HG02763 (cell line): Measurements from ENCODE around the gene HMGA1.

Experiments
- ATAC-seq: cut with Tn5 transposase; IDR thresholded peaks from one replicate; pipeline ENCODE4 v1.9.1; 2021; ENCODE audit warnings: mild to moderate bottlenecking, moderate library complexity; ENCODE audit not compliant: unreplicated experiment

HMGA1 gene

DNA sequence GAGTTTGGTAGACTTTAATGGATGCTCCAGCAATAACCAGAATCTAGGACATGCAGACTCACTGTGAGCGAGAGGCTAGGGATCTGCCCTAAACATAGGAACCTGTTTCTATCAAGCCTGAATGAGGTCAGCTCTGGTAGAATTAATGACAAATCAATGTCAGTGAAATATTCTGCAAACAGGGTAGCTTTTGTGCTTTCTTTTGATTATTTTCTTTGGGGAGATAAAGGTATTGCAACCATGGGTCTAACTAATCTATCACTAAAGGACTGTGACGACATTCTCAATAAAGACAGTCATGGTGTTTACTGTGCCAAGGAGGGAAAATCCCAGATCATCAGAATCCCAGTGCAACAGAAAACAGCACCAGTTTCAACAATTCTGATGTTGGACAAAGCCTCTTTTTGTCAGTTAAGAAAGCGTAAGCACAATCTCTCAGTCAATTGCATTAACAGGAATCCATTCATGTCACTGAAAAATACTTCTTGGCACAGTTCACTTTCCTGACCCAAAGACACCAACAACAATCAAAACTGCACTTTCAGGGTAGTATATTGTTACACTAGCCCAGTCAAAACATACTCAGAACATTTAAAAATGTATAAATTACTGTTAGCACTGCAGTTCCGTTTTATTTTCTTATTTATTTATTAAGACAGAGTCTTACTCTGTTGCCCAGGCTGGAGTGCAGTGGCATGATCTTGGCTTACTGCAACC is 48.9 kb downstream of the HMGA1 start:
- ATAC-seq: no peak

GRCh38 chr6:34288581-34288980 is 51.9 kb downstream of the HMGA1 start:
- no peak for ATAC-seq

DNA sequence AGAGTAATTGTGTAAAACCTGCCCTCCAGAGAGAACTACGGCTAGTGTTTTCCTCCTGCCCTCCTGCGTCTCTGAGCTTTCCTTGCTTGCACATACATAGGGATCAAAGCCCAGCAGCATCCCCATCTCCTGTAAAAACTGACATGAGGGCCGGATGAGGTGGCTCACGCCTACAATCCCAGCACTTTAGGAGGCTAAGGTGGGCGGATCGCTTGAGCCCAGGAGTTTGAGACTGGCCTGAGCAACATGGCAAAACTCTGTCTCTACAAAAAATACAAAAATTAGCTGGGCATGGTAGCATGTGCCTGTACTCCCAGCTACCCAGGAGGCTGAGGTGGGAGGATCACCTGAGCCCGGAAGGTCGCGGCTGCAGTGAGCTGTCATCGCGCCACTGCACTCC is 52.5 kb downstream of the HMGA1 start:
- ATAC-seq: no peak

DNA sequence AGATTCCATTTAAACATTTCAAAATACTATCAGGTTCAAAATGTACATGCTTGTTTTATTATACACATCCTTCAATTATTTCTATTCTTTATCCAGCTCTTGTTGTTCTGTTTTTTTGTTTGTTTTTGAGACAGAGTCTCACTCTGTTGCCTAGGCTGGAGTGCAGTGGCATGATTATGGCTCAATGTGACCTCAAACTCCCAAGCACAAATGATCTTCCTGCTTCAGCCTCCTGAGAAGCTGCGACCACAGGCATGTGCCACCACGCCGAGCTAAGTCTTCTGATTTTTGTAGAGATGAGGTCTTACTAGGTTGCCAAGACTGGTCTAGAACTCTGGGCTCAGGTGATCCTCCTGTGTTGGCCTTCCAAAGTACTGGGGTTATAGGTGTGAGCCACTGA is 56.3 kb downstream of the HMGA1 start:
- no peak for ATAC-seq

- ATAC-seq: peak; percentile 81
Observed at GRCh38 chr6:34295721-34296120, 59.0 kb downstream of the HMGA1 start.
